HEK293T (cell line): ENCODE data around the gene TIMM50.
A peak's percentile ranks its signal among the peaks of the same experiment; 100 is the strongest.
"Not testable (repeated sequence)": the region's sequence is repeated elsewhere in the genome, so short reads cannot be mapped to it uniquely, and the experiment has no call there.

Experiments
- CTCF ChIA-PET: fragments of 350-600 bp; formaldehyde crosslinking; extraction: SDS; loops from one replicate; lab custom pipeline; 2021; ENCODE audit warnings: antibody characterized with exemption, inconsistent platforms; lab: Yijun Ruan, JAX
- POLR2A ChIA-PET: fragments of 350-600 bp; formaldehyde crosslinking; extraction: SDS; loops from one replicate; lab custom pipeline; 2020; ENCODE audit warnings: antibody characterized with exemption, inconsistent platforms; lab: Yijun Ruan, JAX
- DNase-seq: peaks from one replicate; pipeline ENCODE4 v3.0.0; 2012; ENCODE audit warnings: mixed read lengths; ENCODE audit errors: extremely low spot score
- ARNT ChIP-seq: fragments of 450-650 bp; IDR thresholded peaks from 2 replicates; pipeline ENCODE4 v1.6.1; 2017; ENCODE audit warnings: mild to moderate bottlenecking
- BHLHE40 ChIP-seq: fragments of 450-650 bp; IDR thresholded peaks from 2 replicates; pipeline ENCODE4 v1.6.1; 2016; ENCODE audit warnings: mild to moderate bottlenecking, moderate library complexity, borderline replicate concordance
- CTBP1 ChIP-seq: fragments of 450-650 bp; IDR thresholded peaks from 2 replicates; pipeline ENCODE4 v1.6.1; 2016; ENCODE audit warnings: borderline replicate concordance
- ELF4 ChIP-seq: fragments of 450-650 bp; IDR thresholded peaks from 2 replicates; pipeline ENCODE4 v1.6.1; 2017; ENCODE audit warnings: antibody characterized with exemption
- FOXA1 ChIP-seq: fragments of 450-650 bp; IDR thresholded peaks from 2 replicates; pipeline ENCODE4 v1.6.1; 2016; ENCODE audit warnings: mild to moderate bottlenecking
- FOXK2 ChIP-seq: fragments of 450-650 bp; IDR thresholded peaks from 2 replicates; pipeline ENCODE4 v1.6.1; 2016; ENCODE audit warnings: mild to moderate bottlenecking
- FOXM1 ChIP-seq: fragments of 450-650 bp; IDR thresholded peaks from 2 replicates; pipeline ENCODE4 v1.6.1; 2017; ENCODE audit warnings: mild to moderate bottlenecking, borderline replicate concordance
- HDGF ChIP-seq: fragments of 450-650 bp; IDR thresholded peaks from 2 replicates; pipeline ENCODE4 v1.6.1; 2017; ENCODE audit warnings: antibody characterized with exemption, borderline replicate concordance
- L3MBTL2 ChIP-seq: fragments of 450-650 bp; conservative IDR thresholded peaks from 2 replicates; pipeline ENCODE4 v1.6.1; 2016; ENCODE audit warnings: mild to moderate bottlenecking
- LEF1 ChIP-seq: fragments of 450-650 bp; IDR thresholded peaks from 2 replicates; pipeline ENCODE4 v1.6.1; 2017; ENCODE audit warnings: mild to moderate bottlenecking, borderline replicate concordance
- NFRKB ChIP-seq: fragments of 450-650 bp; IDR thresholded peaks from 2 replicates; pipeline ENCODE4 v1.6.1; 2016; ENCODE audit warnings: mild to moderate bottlenecking, moderate library complexity
- SP1 ChIP-seq: fragments of 450-650 bp; IDR thresholded peaks from 2 replicates; pipeline ENCODE4 v1.6.1; 2017
- SUZ12 ChIP-seq: fragments of 450-650 bp; IDR thresholded peaks from 2 replicates; pipeline ENCODE4 v1.6.1; 2016; ENCODE audit warnings: mild to moderate bottlenecking
- TARDBP ChIP-seq: fragments of 450-650 bp; IDR thresholded peaks from 2 replicates; pipeline ENCODE4 v1.6.1; 2016
- ZNF384 ChIP-seq: fragments of 450-650 bp; IDR thresholded peaks from 2 replicates; pipeline ENCODE4 v1.6.1; 2016
- TF ChIP-seq, protein P1 (sequence below): fragments of 450-650 bp; IDR thresholded peaks from 2 replicates; pipeline ENCODE4 v1.6.1; 2016

Gene TIMM50

GRCh38 chr19:39445196-39446111 is 35.2 kb upstream of the TIMM50 start, which contains the start of gene SUPT5H:
SUPT5H (plus strand) TSS chr19:39445582; CDS start chr19:39445891, 309 bp downstream.
- CTCF ChIA-PET, result interaction anchor here (0.6 kb wide), 2 partner anchors 20 to 29 kb away, joined by 4 to 6 read pairs; no protein-coding TSS in a partner anchor
- TF ChIP-seq FOXK2, result no peak
- TF ChIP-seq L3MBTL2, result peak; percentile 94
- TF ChIP-seq ARNT, result 0 out of 2 replicates have a peak, but pooled peaks have one; percentile 34
- TF ChIP-seq LEF1, result no peak
- TF ChIP-seq SP1, result peak; percentile 74; the same call in 1 of the 2 replicates
- TF ChIP-seq FOXA1, result no peak
- no peak for TF ChIP-seq TARDBP
- TF ChIP-seq NFRKB, result no peak
- no peak for TF ChIP-seq BHLHE40
- no peak for TF ChIP-seq CTBP1
- peak; percentile 74 for TF ChIP-seq ELF4
- TF ChIP-seq HDGF, result no peak
- TF ChIP-seq, protein P1, sequence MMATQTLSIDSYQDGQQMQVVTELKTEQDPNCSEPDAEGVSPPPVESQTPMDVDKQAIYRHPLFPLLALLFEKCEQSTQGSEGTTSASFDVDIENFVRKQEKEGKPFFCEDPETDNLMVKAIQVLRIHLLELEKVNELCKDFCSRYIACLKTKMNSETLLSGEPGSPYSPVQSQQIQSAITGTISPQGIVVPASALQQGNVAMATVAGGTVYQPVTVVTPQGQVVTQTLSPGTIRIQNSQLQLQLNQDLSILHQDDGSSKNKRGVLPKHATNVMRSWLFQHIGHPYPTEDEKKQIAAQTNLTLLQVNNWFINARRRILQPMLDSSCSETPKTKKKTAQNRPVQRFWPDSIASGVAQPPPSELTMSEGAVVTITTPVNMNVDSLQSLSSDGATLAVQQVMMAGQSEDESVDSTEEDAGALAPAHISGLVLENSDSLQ, result peak; percentile 69
- TF ChIP-seq FOXM1, result no peak
- 0 out of 2 replicates have a peak, but pooled peaks have one; percentile 25 for TF ChIP-seq ZNF384
- TF ChIP-seq SUZ12, result no peak
- POLR2A ChIA-PET, result interaction anchor here (0.6 to 6.1 kb wide), 12 partner anchors 9 to 102 kb away, joined by 3 to 62 read pairs (median 4); partner anchors contain the start of genes EID2, RPS16 and TIMM50
- DNase-seq, result peak; percentile 99

DNA sequence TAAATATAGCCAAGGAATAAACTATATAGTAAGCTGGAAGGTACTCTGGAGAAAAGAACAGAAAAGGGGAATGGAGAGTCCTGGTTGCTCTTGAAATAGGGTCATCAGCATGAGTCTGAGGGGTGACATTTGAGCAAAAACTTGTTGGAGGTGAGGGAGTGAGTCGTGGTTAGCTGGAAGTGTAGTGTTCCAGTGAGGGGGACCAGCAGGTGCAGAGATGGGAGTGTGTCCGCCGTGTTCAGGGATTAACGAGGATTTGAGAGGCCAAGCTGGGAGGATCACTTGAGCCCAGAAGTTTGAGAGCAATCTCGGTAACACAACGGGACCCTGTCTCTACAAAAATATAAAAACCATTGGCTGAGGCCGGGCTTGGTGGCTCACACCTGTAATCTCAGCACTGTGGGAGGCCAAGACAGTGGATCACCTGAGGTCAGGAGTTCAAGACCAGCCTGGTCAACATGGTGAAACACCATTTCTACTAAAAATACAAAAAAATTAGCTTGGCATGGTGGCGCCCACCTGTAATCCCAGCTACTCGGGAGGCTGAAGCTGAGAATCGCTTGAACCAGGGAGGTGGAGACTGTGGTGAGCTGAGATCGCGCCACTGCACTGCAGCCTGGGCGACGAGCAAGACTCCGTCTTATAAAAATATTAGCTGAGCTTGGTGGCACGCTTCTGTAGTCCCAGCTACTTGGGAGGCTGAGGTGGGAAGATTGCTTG is 34.1 kb upstream of the TIMM50 start:
- TF ChIP-seq SP1 (no peak), NFRKB (no peak), ZNF384 (no peak), ELF4 (no peak), FOXA1 (no peak), SUZ12 (no peak), CTBP1 (no peak), TARDBP (no peak), L3MBTL2 (no peak), FOXM1 (no peak), HDGF (no peak), ARNT (no peak), LEF1 (no peak), BHLHE40 (no peak)
- TF ChIP-seq, protein P1, result no peak
- ChIA-PET CTCF (no interaction called here), POLR2A (interaction anchor here (1.2 to 6.1 kb wide), 3 partner anchors 11 to 32 kb away, joined by 4 to 62 read pairs (median 6); partner anchors contain the start of gene RPS16)

DNA sequence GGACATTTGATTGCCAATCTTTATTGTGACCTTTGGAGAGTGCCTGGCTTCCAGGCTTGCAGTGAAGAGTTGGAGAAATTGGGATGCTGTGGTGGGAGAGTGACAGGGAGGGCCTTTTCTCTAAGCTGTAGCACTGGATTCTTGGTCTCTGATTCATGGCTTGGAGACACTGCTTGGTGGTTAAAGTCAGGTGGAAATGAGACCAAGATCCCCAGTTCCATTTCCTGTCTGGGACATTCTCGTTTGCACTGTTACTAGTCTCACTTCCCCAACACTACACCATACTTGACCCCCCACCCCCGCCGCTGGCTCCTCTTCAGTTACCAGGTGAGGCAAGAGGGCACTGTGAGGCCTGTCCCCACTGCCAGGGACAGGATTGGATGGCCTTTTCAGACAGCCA is 32.4 kb upstream of the TIMM50 start:
- no peak for DNase-seq
- TF ChIP-seq L3MBTL2 (no peak), NFRKB (no peak), FOXM1 (no peak), HDGF (no peak), BHLHE40 (no peak), CTBP1 (no peak), FOXA1 (no peak)
- ChIA-PET CTCF (no interaction called here), POLR2A (interaction anchor here (6.1 kb wide), 1 partner anchor 13 kb away, joined by 62 read pairs; the partner anchor contains the start of gene RPS16)

More for the DNA sequence above, 34.1 kb upstream of the TIMM50 start:
- DNase-seq, result no peak

GRCh38 chr19:39449116-39449797 is 31.4 kb upstream of the TIMM50 start:
- DNase-seq, result no peak
- CTCF ChIA-PET, result no interaction called here
- TF ChIP-seq SUZ12, result no peak
- no peak for TF ChIP-seq FOXM1
- TF ChIP-seq SP1, result no peak
- no peak for TF ChIP-seq FOXA1
- TF ChIP-seq HDGF, result no peak
- TF ChIP-seq L3MBTL2, result no peak
- TF ChIP-seq BHLHE40, result no peak
- TF ChIP-seq FOXK2, result no peak
- TF ChIP-seq ARNT, result no peak
- TF ChIP-seq CTBP1, result no peak
- no peak for TF ChIP-seq NFRKB
- no peak for TF ChIP-seq ELF4
- TF ChIP-seq LEF1, result no peak
- TF ChIP-seq TARDBP, result no peak
- POLR2A ChIA-PET, result interaction anchor here (6.1 kb wide), 1 partner anchor 14 kb away, joined by 62 read pairs; the partner anchor contains the start of gene RPS16

DNA sequence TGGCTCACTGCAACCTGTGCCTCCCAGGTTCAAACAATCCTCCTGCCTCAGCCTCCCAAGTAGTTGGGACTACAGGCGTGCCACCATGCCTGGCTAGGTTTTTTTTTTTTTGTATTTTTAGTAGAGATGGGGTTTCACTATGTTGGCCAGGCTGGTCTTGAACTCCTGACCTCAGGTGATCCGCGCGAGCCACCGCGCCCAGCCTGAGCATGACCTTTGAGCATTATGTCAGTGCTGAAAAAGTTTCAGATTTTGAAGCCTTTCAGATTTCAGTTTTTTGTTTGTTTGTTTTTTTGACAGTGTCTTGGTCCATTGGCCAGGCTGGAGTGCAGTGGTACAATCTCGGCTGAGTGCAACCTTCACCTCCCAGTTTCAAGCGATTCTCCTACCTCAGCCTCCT is 29.4 kb upstream of the TIMM50 start:
- POLR2A ChIA-PET, result interaction anchor here (2.0 kb wide), 1 partner anchor 16 kb away, joined by 9 read pairs; the partner anchor contains the start of gene RPS16
- CTCF ChIA-PET, DNase-seq: not testable (repeated sequence)
